Activated T-helper 2 cell treated with anti-CD3 and anti-CD28 coated beads, Interferon-gamma antibody, Interleukin-2, Interleukin-4, amounts not matched to agents 10 μg/mL and 5 μg/mL and 100 μg/mL, durations not matched to agents 14 hours and 24 hours and 36 hours (primary cell): ENCODE measurements around the gene GLI3. TPM values are rescaled to one million over a fixed set of nuclear protein-coding genes. Genes with fewer than 3 reads are reported as not detected.

Experiments
- DNase-seq: peaks from one replicate; pipeline ENCODE4 v3.0.0; 2021; ENCODE audit warnings: low spot score
- H3K27ac Mint-ChIP-seq: one replicate; pipeline ENCODE4 v1.8.0; 2021; ENCODE audit warnings: mixed read lengths
- H3K27me3 Mint-ChIP-seq: one replicate; pipeline ENCODE4 v1.8.0; 2021; ENCODE audit warnings: low read depth, mixed read lengths
- H3K36me3 Mint-ChIP-seq: one replicate; pipeline ENCODE4 v1.8.0; 2021; ENCODE audit warnings: low read depth, mixed read lengths
- H3K4me1 Mint-ChIP-seq: one replicate; pipeline ENCODE4 v1.8.0; 2021; ENCODE audit warnings: low read depth, mixed read lengths
- H3K4me3 Mint-ChIP-seq: one replicate; pipeline ENCODE4 v1.8.0; 2021; ENCODE audit warnings: low read depth, mild to moderate bottlenecking, moderate library complexity, mixed read lengths
- H3K9me3 Mint-ChIP-seq: one replicate; pipeline ENCODE4 v1.8.0; 2021; ENCODE audit warnings: mixed read lengths
- intact Hi-C: fragments of 100-400 bp; cut with micrococcal nuclease; formaldehyde crosslinking; loops from one replicate; pipeline ENCODE4 v1.15.1; 2023
- total RNA-seq: library from RNA; stranded (reverse); gene quantifications from 2 replicates; pipeline ENCODE4 v1.2.3, GENCODE V29; 2022

The GLI3 gene
- total RNA-seq, 1 donor from 2014 or later, result not detected

GRCh38 chr7:42108803-42109528, 128.0 kb downstream of the GLI3 start:
- no peak for DNase-seq
- H3K27me3 Mint-ChIP-seq, result no peaks in the 10 kb centered on the region
- H3K27ac Mint-ChIP-seq, result no peak overlapping the region
- H3K9me3 Mint-ChIP-seq, result no peaks in the 10 kb centered on the region
- no peak overlapping the region for H3K4me3 Mint-ChIP-seq
- no peaks in the 10 kb centered on the region for H3K4me1 Mint-ChIP-seq
- intact Hi-C loops, result no loop called here
- no peaks in the 10 kb centered on the region for H3K36me3 Mint-ChIP-seq

GRCh38 chr7:42107484-42108240, 129.3 kb downstream of the GLI3 start:
- Mint-ChIP-seq H3K9me3 (no peaks in the 10 kb centered on the region), H3K4me1 (no peaks in the 10 kb centered on the region), H3K4me3 (no peak overlapping the region), H3K27me3 (no peaks in the 10 kb centered on the region), H3K27ac (no peak overlapping the region), H3K36me3 (no peaks in the 10 kb centered on the region)
- no peak for DNase-seq
- intact Hi-C loops, result no loop called here

- Mint-ChIP-seq H3K27me3 (no peaks in the 10 kb centered on the region), H3K36me3 (no peaks in the 10 kb centered on the region), H3K27ac (no peak overlapping the region), H3K9me3 (no peaks in the 10 kb centered on the region), H3K4me3 (no peak overlapping the region), H3K4me1 (no peaks in the 10 kb centered on the region)
- no peak for DNase-seq
- intact Hi-C loops, result no loop called here
These were observed 130.4 kb downstream of the GLI3 start for GRCh38 chr7:42106562-42106961.

GRCh38 chr7:42105554-42106358, 131.3 kb downstream of the GLI3 start:
- intact Hi-C loops, result no loop called here
- no peak for DNase-seq
- Mint-ChIP-seq H3K9me3 (no peaks in the 10 kb centered on the region), H3K36me3 (no peaks in the 10 kb centered on the region), H3K4me3 (no peak overlapping the region), H3K27ac (no peak overlapping the region), H3K4me1 (no peaks in the 10 kb centered on the region), H3K27me3 (no peaks in the 10 kb centered on the region)

DNA sequence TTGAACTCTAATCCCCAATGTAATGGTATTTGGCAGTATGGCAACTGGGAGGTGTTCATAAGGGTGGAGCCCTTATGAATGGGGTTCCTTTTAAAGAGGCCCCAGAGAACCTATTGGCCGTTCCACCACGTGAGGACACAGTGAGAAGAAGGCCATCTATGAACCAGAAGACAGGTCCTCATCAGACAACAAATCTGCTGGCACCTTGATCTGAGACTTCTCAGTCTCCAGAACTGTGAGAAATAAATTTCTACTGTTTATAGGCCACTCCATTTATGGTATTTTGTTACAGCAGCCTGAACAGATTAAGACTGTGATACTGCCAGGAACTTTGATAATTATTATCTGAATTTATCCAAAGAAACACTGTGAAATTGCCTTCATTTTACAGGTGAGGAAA, 132.3 kb downstream of the GLI3 start:
- H3K27me3 Mint-ChIP-seq, result no peaks in the 10 kb centered on the region
- H3K9me3 Mint-ChIP-seq, result no peaks in the 10 kb centered on the region
- no peaks in the 10 kb centered on the region for H3K4me1 Mint-ChIP-seq
- DNase-seq, result no peak
- intact Hi-C loops, result no loop called here
- no peak overlapping the region for H3K27ac Mint-ChIP-seq
- no peaks in the 10 kb centered on the region for H3K36me3 Mint-ChIP-seq
- H3K4me3 Mint-ChIP-seq, result no peak overlapping the region

DNA sequence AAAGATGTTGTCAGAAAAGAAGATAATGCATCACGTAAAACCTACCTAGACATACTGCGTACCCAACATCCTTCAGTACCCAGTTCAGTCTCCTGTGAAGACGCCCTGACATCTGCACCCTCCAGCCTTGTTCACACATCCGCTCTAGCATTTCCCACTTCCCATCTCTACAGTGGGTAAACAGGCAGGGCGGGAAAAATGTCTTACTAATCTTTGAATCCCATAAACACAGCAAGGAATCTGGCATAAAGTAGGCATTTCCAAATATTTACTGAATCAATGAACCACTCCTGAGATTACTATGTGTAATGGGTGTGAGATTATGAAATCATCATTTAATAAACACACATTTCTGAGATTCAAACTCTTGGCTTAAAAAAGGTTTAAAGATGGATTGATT, 132.8 kb downstream of the GLI3 start:
- no peak overlapping the region for H3K4me3 Mint-ChIP-seq
- no peaks in the 10 kb centered on the region for H3K36me3 Mint-ChIP-seq
- no peaks in the 10 kb centered on the region for H3K4me1 Mint-ChIP-seq
- DNase-seq, result no peak
- H3K9me3 Mint-ChIP-seq, result no peaks in the 10 kb centered on the region
- no peaks in the 10 kb centered on the region for H3K27me3 Mint-ChIP-seq
- no peak overlapping the region for H3K27ac Mint-ChIP-seq
- intact Hi-C loops, result no loop called here

- Mint-ChIP-seq H3K27me3 (no peaks in the 10 kb centered on the region), H3K36me3 (no peaks in the 10 kb centered on the region), H3K4me3 (no peak overlapping the region), H3K27ac (no peak overlapping the region), H3K9me3 (no peaks in the 10 kb centered on the region), H3K4me1 (no peaks in the 10 kb centered on the region)
- intact Hi-C loops, result no loop called here
- DNase-seq, result no peak
These were observed 133.6 kb downstream of the GLI3 start for GRCh38 chr7:42103456-42103855.

DNA sequence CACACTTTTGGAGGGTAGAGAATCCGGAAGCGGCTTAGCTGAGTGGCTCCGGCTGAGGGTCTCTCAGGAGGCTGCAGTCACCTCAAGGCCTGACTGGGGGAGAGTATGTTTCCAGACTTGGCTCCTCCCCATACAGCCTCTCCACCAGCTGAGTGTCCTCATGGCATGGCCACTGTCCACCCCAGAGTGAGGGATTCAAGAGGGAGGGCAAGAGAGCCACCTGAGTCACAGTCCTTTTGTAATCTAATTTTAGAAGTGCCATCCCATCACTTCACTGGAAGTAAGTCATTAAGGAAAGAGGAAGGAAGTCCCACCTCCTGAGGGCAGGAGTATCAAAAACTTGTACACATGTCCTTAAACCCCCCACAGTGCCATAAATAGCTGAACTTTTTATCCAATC, 134.0 kb downstream of the GLI3 start:
- intact Hi-C loops, result no loop called here
- Mint-ChIP-seq H3K27me3 (no peaks in the 10 kb centered on the region), H3K36me3 (no peaks in the 10 kb centered on the region), H3K4me3 (no peak overlapping the region), H3K4me1 (no peaks in the 10 kb centered on the region), H3K27ac (no peak overlapping the region), H3K9me3 (no peaks in the 10 kb centered on the region)
- DNase-seq, result no peak

GRCh38 chr7:42102301-42102700, 134.7 kb downstream of the GLI3 start:
- intact Hi-C loops, result no loop called here
- Mint-ChIP-seq H3K36me3 (no peaks in the 10 kb centered on the region), H3K4me3 (no peak overlapping the region), H3K4me1 (no peaks in the 10 kb centered on the region), H3K9me3 (no peaks in the 10 kb centered on the region), H3K27ac (no peak overlapping the region), H3K27me3 (no peaks in the 10 kb centered on the region)
- no peak for DNase-seq

GRCh38 chr7:42100156-42100508, 136.9 kb downstream of the GLI3 start:
- H3K27ac Mint-ChIP-seq, result no peak overlapping the region

GRCh38 chr7:42099470-42100155, 137.4 kb downstream of the GLI3 start:
- no peak overlapping the region for H3K4me3 Mint-ChIP-seq
- no peaks in the 10 kb centered on the region for H3K9me3 Mint-ChIP-seq
- H3K4me1 Mint-ChIP-seq, result no peaks in the 10 kb centered on the region
- H3K36me3 Mint-ChIP-seq, result no peaks in the 10 kb centered on the region
- intact Hi-C loops, result no loop called here
- no peak for DNase-seq
- H3K27ac Mint-ChIP-seq, result no peak overlapping the region
- no peaks in the 10 kb centered on the region for H3K27me3 Mint-ChIP-seq

More at GRCh38 chr7:42100156-42100508, 136.9 kb downstream of the GLI3 start:
- no peak for DNase-seq
- no peaks in the 10 kb centered on the region for H3K4me1 Mint-ChIP-seq
- intact Hi-C loops, result no loop called here
- H3K36me3 Mint-ChIP-seq, result no peaks in the 10 kb centered on the region
- H3K27me3 Mint-ChIP-seq, result no peaks in the 10 kb centered on the region
- H3K9me3 Mint-ChIP-seq, result no peaks in the 10 kb centered on the region
- no peak overlapping the region for H3K4me3 Mint-ChIP-seq

DNA sequence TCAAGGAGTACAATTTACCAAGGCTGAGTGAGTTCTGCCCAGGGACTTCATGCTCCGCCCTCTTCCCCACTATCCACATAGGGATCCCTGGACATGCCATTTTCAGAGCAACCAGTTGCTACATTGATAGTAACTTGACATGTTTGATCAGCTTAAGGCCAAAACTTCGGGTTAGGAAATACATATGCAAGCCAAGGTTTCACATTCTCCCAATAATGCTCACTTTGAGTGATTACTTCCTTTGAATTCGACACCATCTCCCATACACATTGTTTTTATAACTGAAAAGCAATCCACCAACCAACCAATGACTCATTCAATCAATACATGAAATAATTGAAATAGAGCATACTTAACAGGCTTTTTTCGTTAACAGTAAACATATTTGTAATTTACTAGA, 137.9 kb downstream of the GLI3 start:
- Mint-ChIP-seq H3K4me3 (no peak overlapping the region), H3K27me3 (no peaks in the 10 kb centered on the region), H3K4me1 (no peaks in the 10 kb centered on the region), H3K36me3 (no peaks in the 10 kb centered on the region), H3K9me3 (no peaks in the 10 kb centered on the region), H3K27ac (no peak overlapping the region)
- intact Hi-C loops, result no loop called here
- DNase-seq, result no peak
